HG02943 (cell line): Measurements from ENCODE around the gene NTN5.
A peak's percentile ranks its signal among the peaks of the same experiment; 100 is the strongest.
"Not testable (repeated sequence)": the region's sequence is repeated elsewhere in the genome, so short reads cannot be mapped to it uniquely, and the experiment has no call there.

Source experiments
- ATAC-seq: cut with Tn5 transposase; IDR thresholded peaks from one replicate; pipeline ENCODE4 v1.9.1; 2021; ENCODE audit warnings: mild to moderate bottlenecking, low read depth, moderate library complexity; ENCODE audit not compliant: unreplicated experiment

Gene NTN5

DNA sequence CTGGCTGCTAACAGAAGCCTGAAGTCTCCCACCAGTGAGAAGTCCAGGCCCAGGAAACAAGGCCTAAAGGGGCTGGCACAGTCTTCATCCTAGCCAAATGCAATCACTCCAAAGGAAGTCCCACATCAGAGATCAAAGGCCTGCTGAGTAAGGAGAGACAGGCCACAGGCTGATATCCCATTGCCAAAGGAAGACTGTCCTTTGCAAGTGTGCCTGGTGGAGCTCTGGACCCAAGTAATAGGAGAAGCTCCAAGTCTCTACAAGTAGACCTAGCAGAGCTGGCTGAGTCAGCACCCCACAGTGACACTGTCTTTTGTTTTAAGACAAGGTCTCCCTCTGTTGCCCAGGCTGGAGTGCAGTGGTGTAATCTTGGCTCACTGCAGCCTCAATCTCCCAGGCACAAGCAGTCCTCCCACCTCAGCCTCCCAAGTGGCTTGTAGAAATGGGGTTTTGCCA, 40.1 kb downstream of the NTN5 start:
- no peak for ATAC-seq

GRCh38 chr19:48632286-48632685, 40.5 kb downstream of the NTN5 start:
- ATAC-seq: not testable (repeated sequence)

DNA sequence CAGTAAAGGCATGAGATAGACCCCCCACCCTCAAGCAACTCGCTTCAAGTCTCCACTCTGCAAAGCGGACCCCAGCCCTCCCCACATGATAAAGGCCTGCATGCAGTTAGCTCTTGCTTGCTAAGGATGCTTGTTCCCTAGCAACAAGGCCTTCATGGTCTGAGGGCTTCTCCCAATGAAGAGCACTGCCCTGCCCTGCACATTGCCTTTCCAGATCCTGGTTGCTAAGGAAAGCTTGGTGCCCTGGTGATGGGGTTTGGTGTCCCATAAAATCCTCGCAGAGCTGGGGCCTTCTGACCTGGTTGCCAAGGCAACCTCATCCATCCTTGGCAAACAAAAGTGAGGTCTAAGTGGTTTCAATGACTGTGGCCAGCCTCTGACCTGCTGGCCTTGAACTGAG, 41.6 kb downstream of the NTN5 start:
- ATAC-seq: no peak

- no peak for ATAC-seq
Measured at GRCh38 chr19:48630296-48631063, 42.3 kb downstream of the NTN5 start.

- no peak for ATAC-seq
Measured at GRCh38 chr19:48629599-48630295, 43.1 kb downstream of the NTN5 start.

GRCh38 chr19:48629297-48629598, 43.6 kb downstream of the NTN5 start:
- no peak for ATAC-seq

GRCh38 chr19:48628486-48629296, 44.1 kb downstream of the NTN5 start:
- no peak for ATAC-seq

DNA sequence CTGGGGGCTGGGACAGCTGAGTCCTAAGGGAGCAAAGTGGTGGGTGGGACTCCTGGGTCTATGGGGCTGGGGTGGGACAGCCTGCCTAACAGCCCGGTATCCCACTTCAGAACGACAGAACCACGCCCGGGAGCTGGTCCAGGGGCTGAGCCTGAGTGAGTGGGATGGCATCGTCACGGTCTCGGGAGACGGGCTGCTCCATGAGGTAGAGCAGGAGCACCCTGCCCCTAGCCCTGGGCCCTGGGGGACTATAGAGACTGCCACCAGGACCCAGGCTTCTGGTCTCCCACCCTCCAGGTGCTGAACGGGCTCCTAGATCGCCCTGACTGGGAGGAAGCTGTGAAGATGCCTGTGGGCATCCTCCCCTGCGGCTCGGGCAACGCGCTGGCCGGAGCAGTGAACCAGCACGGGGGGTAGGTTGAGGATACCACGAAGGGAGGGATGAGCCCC, 44.9 kb downstream of the NTN5 start:
- ATAC-seq: no peak

- ATAC-seq: no peak
Measured at GRCh38 chr19:48627201-48627864, 45.5 kb downstream of the NTN5 start.

DNA sequence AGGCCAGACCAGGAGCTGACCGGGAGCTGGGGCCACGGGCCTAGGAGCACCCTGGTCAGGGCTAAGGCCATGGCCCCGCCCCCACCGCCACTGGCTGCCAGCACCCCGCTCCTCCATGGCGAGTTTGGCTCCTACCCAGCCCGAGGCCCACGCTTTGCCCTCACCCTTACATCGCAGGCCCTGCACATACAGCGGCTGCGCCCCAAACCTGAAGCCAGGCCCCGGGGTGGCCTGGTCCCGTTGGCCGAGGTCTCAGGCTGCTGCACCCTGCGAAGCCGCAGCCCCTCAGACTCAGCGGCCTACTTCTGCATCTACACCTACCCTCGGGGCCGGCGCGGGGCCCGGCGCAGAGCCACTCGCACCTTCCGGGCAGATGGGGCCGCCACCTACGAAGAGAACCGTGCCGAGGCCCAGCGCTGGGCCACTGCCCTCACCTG, 46.9 kb downstream of the NTN5 start:
- ATAC-seq: no peak

DNA sequence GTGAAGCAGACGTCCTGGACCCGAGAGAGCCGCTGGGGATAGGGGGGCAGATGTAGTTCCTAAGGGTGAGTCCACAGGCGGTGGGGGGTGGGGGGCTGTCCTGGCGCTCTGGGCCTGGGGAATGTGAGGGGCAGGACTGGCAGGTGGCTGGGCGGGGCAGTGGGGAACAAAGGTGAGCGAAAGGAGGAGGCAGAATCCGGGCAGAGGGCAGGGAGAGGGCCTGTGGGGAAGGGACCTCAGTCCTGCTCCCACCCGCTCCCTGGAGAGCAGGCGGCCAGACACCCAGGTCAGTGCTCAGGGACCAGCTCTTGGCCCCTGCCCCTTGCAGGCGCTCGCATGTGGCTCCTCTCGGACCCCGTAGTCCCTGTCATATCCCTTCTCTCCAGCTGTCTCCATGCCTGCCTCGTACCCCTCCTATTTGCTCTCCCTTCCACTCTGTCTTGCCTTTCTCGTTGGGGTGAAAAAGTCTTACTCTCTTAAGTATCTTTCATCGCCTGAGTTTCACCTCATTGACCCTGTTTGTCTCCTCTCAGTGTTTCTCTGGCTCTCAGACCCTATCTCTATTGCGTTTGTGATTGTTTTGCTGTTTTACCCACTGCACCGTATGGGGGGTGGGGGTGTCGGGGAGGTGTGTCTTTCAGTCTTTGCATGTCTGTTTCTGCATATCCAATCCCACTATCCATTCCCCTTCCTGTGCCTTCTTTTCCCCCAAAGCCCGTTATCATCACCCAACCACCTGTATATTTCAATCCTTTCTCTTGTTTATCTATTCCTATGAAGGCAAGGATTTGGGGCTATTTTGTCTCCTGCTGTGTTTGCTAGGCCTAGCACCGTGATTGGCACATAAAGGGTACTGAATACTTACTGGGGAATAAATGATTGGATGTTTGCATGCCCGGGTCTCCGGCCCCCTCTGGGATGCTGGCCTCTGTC, 47.8 kb downstream of the NTN5 start:
- ATAC-seq: no peak

- peak; percentile 51 for ATAC-seq
Measured at GRCh38 chr19:48624067-48624594, 48.7 kb downstream of the NTN5 start.

DNA sequence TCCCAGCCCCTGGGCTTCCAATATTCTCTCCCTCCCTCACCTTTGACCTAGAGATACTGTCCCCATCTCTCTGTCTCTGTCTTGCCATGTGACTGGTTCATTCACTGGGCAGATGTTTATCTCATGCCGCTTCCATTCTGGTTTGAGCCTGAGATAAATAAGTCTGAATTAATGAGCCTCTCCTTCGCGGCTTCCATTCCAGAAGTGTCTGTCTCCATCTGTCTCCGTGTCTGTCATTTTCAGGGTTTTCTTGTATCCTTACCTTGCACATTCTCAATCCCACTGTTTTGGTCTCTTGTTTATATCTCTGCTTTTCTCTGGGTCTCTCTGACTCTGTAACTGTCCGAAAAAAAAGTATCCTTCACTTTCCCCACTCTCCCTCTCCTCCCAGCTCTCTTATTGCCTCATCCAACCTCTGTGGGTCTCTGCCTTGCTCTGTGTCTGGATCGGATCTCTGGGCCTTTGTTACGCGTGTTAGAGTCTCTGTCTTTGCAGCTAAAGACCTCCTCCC, 49.2 kb downstream of the NTN5 start:
- ATAC-seq: no peak

GRCh38 chr19:48619692-48620585, 52.9 kb downstream of the NTN5 start:
- no peak for ATAC-seq

GRCh38 chr19:48618916-48619691, 53.7 kb downstream of the NTN5 start, which contains the start of the genes RPL18 and SPHK2:
RPL18 (minus strand) TSS chr19:48619178; CDS start chr19:48619143, 35 bp downstream.
SPHK2 (plus strand) TSS chr19:48619506; CDS start chr19:48620515, 1,009 bp downstream.
- ATAC-seq: peak; percentile 86

GRCh38 chr19:48618278-48618915, 54.4 kb downstream of the NTN5 start:
- ATAC-seq: no peak
